GM19395 (cell line): ENCODE data around the gene JAG2.
A peak's percentile ranks its signal among the peaks of the same experiment; 100 is the strongest.

Source experiments
- ATAC-seq: cut with Tn5 transposase; IDR thresholded peaks from one replicate; pipeline ENCODE4 v1.9.1; 2021; ENCODE audit warnings: mild to moderate bottlenecking, moderate library complexity; ENCODE audit not compliant: unreplicated experiment

The JAG2 gene

DNA sequence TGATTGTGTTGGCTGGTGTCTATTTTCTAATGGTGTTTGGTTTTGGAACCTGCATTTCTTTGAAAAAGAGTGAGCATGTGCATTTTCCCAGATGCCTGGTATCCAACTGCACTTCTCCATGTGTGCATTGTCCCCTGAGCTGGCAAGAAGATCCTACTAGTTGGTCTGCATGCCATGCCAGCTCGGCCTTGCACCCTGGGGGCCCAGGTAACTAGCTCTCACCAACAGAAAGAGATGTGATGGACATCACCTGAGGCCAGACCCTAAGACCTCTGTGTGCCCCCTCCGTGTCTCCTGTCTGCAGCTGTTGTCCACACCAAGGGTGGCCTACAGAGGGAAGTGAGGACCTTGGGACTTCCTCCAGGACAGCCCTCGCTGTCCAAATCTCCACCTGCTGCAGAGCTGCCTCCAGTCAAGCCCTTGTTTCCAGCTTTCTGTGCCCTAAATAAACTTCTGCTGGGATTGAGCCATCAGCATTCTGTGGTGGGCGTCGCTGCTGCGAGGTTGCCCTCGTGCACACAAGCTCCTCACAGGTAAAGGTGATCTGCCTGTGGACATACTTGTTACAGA, 73.3 kb downstream of the JAG2 start:
- no peak for ATAC-seq

DNA sequence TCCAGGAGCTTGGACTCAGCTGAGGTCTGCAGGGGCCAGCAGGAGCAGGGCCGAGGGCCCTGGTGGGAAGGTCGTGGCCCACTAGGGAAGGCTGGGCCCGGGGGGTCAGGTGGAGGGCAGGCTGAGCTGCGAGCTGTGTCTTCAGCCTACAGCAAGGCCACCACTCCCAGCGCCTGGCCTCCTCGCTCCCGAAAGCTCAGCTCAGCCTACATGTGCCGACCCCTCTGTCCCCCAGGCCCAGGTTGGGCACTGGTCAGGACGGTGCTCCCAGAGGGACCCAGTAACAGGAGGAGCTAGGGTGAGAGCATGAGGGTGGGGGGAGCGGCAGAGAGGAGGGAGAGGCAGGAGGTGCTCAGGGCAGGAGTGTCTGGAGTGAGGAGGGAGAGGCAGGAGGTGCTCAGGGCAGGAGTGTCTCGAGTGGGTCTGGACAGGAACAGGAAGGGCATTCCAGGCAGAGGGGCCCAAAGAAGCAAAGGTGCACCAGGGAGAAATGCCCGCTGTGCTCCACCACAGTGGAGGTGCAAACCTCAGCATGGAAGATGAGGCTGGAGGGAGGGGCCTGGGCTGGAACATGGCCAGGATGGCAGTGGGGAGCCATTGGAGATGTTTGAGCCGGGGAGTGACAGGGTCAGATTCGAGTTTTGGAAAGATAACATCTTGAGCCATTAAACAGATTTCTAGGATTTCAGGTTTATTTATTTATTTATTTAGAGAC, 74.2 kb downstream of the JAG2 start:
- ATAC-seq, result no peak

DNA sequence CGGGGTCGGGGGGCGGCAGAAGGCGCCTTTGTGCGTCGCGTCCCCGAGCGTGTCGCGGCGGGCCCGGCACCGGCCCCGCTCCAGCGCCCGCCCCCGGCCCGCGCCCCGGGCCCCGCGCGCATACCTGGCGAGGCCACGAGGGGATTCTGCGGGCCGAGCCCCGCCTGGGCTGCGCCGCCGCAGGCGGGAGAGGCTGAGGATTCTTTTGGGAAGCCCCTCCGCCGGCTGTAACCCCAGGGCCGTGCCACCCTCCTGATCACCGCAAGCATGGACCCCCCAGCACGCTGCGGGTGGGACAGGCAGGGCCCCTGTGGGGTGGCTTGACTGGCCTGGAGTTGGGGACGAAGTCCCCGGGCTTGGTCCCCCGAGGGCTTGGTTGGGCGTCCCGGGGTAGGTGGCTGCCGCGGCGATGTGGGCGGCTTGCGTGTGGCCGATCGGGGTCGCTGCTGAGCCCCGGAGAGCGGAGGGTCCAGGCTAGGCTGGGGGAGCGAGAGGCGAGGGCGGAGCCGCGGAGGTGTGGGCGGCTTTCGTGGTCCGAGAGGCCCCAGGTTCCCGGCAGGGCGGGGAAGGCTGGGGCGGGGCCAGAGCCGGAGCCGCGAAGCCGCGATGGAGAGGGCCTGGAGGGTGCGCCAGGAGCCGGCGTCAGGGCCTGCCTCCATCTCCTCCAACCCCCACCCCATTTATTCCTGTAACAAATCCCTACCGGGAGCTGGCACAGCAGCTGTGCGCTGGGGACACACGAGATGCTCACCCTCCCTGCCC, 75.0 kb downstream of the JAG2 start:
- ATAC-seq, result peak; percentile 58

DNA sequence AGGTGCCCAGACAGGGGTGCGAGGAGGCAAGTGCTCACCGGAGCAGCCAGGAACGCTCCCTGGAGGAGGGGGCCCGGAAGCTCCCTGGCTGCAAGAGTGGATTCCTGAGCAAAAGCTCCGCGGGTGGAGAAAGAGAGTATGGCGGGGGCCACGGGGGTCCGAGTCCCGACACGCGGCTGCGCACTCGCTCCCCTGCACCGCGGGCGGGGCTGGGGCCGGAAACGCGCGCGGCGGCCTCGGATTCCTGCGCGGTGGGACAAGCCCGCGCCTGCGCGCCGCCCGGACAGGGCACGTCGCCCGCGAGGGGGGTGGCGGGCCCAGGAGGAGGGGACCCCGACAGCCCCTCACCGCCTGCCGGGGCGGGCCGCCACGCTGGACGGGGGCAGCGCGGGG, 75.5 kb downstream of the JAG2 start:
- no peak for ATAC-seq

DNA sequence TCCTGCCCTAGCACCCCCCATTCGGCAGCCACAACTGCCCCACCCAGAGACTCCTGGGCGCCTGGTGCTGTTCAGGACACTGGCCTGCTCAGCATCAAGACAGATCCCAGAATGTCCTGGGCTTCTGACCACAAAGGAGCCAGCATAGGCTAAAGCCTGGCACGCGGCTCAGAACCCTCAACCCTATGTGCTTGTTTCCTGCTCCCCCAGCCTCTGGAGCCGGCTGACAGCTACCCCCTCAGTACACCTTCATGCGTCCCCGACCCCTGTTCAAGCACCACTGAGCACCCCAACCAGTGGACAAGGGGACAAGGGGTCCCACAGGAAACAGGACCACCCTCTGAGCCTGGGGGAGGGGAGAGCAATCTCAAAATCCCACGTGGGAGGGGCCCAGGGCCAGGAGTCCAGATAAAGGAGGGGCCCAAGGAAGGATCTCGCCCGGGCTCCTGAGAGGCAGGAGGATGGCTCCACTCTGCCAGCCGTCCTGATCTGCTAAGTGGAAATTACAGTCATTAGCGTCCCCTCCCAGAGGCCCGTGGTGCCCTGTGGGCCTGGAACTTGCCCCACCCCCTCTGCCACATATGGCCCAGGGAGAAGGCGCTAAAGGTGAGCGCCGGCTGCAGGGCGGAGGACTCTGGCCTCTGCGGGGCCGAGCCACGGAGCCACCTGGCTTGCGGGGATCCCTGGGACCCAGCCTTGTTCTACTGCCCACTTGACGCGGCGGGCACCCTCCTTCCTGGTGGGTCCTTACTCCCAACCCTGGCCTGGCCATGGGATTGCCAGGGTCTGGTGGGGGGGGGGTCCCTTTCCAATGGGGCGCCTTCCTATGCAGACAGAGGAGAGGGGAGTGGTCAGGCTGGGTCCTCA, 76.2 kb downstream of the JAG2 start:
- no peak for ATAC-seq

DNA sequence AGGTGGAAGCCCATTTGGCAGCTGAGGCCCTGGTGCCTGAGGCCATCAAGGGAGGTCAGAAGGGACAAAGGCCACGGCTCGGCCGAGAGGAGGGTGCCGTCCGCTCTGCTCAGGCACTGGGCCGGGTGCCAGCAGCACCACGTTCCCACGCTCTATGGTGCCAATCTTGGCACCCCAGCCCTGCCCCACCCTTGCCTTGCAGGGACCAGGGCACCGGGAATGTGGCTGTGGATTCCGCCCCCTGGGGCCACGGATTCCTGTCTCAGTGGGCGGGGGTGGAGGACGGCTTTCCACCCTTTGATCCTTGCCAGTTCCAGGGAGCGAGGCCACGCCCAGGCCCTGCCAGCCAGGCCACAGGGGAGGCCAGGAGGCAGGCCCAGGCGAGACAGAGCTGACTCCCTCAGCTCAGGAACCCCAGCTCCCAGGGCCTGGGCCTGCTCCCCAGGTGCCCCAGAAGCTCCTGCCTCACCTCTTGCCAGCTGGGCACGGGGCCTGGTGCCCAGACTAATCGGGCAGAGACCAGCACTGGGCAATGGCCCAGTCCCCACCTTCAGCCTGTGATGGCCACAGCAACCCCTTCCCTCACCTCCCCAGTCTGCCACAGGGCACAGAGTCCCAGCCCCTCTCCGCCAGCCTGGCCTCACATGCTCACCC, 76.9 kb downstream of the JAG2 start:
- ATAC-seq, result no peak

DNA sequence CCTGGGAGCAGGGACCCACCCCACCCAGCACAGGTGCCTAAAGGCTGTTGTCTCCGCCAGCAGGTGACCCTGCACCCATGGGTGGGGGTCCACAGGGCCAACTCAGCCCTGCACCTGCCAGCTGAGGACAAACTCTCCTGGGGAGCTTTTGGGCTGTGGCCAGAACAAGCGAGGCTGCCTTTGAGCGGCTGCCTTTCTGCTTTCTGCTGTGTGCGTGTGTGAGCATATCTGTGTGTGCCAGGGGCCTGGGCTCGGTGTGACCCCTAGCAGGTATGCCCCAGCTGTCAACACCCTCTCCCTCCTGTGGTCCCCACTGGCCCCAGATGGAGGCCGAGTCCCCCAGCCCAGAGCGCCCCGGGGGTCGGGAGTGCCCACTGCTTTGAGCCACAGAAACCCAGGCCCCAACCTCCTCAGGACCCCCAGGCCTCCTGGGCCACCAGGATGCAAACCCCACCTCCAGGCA, 77.5 kb downstream of the JAG2 start:
- no peak for ATAC-seq
